ENCODE data around the gene NCAM1. TPM values are rescaled to one million over a fixed set of nuclear protein-coding genes. Genes with fewer than 3 reads are reported as not detected.

The NCAM1 gene
- total RNA-seq, 1 experiment from 2014 or later = 0.33 TPM

DNA sequence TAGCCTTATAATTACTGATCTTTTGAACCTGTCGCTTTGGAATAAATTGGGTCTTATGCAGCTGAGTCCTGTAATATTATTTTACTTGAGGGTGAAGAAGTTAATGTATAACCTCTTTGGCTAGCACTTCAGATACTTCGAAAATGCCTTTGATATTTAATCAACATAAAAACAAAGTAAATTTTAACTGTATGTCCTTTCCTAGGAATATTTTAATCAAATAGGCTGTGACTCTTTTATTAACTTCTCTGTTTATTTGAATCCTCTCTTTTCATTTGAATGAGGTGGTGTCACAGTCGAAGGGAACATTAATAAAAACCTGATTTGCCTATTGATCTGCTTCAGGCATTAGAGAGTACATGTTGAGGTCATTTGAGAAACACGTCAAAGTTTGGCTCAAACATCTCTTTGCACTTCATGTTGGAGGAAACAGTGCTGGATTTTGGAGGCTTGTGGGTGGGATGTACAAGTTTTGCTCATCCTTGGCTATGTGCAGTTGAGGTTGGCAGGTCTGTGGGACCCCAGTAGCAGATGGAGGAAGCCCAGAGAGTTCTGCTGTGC, 143.6 kb downstream of the NCAM1 start:
- intact Hi-C loops (cut with micrococcal nuclease; ENCODE audit: unreplicated experiment) = no loop called here
- no TSS peak for BruUV-seq (replicated peaks)

DNA sequence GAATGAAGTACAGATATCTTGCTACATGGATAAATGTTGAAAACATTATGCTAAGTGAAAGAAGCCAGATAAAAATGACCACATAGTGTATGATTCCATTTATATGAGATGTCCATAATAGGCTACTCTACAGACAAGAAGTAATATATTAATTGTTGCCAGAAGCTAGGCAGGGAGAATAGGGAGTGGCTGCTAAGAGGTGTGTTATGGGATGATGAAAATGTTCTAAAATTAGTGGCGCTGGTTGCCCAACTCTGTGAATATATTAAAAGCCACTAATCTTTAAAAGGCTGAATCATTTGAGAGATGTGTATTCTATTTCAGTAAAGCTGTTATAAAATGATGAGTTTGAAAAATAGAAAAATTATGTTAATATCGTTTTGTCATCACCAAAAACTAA, 144.4 kb downstream of the NCAM1 start:
- H3K9me3 ChIP-seq (ENCODE audit: insufficient read depth, low read depth) = no peaks in the 10 kb centered on the region
- POLR2A ChIA-PET (ENCODE audit: unreplicated experiment) = no interaction called here
- no peak overlapping the region for H3K27ac ChIP-seq
- no peaks in the 10 kb centered on the region for H3F3A ChIP-seq (ENCODE audit: insufficient read depth, low read depth)
- no peak overlapping the region for H3K4me3 ChIP-seq
- DNase-seq = no peak
- H3K4me1 ChIP-seq (replicated peaks; ENCODE audit: insufficient read depth) = no peaks in the 10 kb centered on the region
- H3K4me2 ChIP-seq = no peak overlapping the region
- no peak overlapping the region for H2AFZ ChIP-seq
- no peaks in the 10 kb centered on the region for H4K20me1 ChIP-seq (ENCODE audit: insufficient read depth)
- CTCF ChIA-PET = no interaction called here
- no peaks in the 10 kb centered on the region for H3K9me2 ChIP-seq (ENCODE audit: insufficient read depth)
- TF ChIP-seq EZH2 (IDR thresholded peaks at IDR 0.05; ENCODE audit: low read depth) = no peak
- TF ChIP-seq, protein P1, sequence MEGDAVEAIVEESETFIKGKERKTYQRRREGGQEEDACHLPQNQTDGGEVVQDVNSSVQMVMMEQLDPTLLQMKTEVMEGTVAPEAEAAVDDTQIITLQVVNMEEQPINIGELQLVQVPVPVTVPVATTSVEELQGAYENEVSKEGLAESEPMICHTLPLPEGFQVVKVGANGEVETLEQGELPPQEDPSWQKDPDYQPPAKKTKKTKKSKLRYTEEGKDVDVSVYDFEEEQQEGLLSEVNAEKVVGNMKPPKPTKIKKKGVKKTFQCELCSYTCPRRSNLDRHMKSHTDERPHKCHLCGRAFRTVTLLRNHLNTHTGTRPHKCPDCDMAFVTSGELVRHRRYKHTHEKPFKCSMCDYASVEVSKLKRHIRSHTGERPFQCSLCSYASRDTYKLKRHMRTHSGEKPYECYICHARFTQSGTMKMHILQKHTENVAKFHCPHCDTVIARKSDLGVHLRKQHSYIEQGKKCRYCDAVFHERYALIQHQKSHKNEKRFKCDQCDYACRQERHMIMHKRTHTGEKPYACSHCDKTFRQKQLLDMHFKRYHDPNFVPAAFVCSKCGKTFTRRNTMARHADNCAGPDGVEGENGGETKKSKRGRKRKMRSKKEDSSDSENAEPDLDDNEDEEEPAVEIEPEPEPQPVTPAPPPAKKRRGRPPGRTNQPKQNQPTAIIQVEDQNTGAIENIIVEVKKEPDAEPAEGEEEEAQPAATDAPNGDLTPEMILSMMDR (conservative IDR thresholded peaks at IDR 0.05) = no peak
- peaks cover 4% of the 10 kb centered on the region; the same call in 1 of the 2 replicates for H3K27me3 ChIP-seq (ENCODE audit: insufficient read depth, low read depth)
- intact Hi-C loops (cut with micrococcal nuclease; ENCODE audit: unreplicated experiment) = no loop called here
- BruUV-seq (replicated peaks) = no TSS peak
- no peaks in the 10 kb centered on the region for H3K36me3 ChIP-seq (ENCODE audit: low read depth)
- no peaks in the 10 kb centered on the region for H3K79me2 ChIP-seq (ENCODE audit: low read depth)

More for the DNA sequence above, 143.6 kb downstream of the NCAM1 start:
- DNase-seq = no peak
- H2AFZ ChIP-seq = no peak overlapping the region
- H3K79me2 ChIP-seq (ENCODE audit: low read depth) = no peaks in the 10 kb centered on the region
- H3K4me2 ChIP-seq = no peak overlapping the region
- no peaks in the 10 kb centered on the region for H4K20me1 ChIP-seq (ENCODE audit: insufficient read depth)
- TF ChIP-seq, protein P1 (conservative IDR thresholded peaks at IDR 0.05) = no peak
- no peak for TF ChIP-seq EZH2 (IDR thresholded peaks at IDR 0.05; ENCODE audit: low read depth)
- H3K27me3 ChIP-seq (ENCODE audit: insufficient read depth, low read depth) = peaks cover 4% of the 10 kb centered on the region; the same call in 1 of the 2 replicates
- no peaks in the 10 kb centered on the region for H3K4me1 ChIP-seq (replicated peaks; ENCODE audit: insufficient read depth)
- H3F3A ChIP-seq (ENCODE audit: insufficient read depth, low read depth) = no peaks in the 10 kb centered on the region
- no peaks in the 10 kb centered on the region for H3K9me3 ChIP-seq (ENCODE audit: insufficient read depth, low read depth)
- no peak overlapping the region for H3K4me3 ChIP-seq
- H3K27ac ChIP-seq = no peak overlapping the region
- POLR2A ChIA-PET (ENCODE audit: unreplicated experiment) = no interaction called here
- CTCF ChIA-PET = no interaction called here
- no peaks in the 10 kb centered on the region for H3K9me2 ChIP-seq (ENCODE audit: insufficient read depth)
- no peaks in the 10 kb centered on the region for H3K36me3 ChIP-seq (ENCODE audit: low read depth)

DNA sequence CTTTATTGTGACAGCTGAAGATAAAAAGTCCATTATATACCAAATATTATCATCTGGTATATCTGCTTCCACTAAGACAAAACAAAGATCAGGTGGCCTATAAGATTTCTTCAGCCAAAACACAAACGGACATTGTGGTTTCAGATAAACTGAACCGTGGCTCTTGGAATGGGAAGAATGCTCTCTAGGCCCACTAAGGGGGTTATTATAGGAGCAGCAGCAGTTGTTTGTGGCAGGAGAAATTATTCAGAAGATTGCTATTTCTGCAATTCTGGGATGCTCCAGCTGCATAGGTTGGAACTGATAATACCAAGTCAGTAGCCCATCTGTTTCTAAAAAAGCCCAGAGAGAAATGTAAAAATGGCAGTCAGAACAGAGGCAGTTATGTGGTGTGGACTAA, 145.3 kb downstream of the NCAM1 start:
- no peak overlapping the region for H3K4me3 ChIP-seq
- H3K9me2 ChIP-seq (ENCODE audit: insufficient read depth) = no peaks in the 10 kb centered on the region
- peak in 1 of 2 experiments; percentile 8 for DNase-seq
- H3K9me3 ChIP-seq (ENCODE audit: insufficient read depth, low read depth) = no peaks in the 10 kb centered on the region
- ChIA-PET POLR2A (ENCODE audit: unreplicated experiment) (interaction anchor here (0.7 kb wide), 1 partner anchor 104 kb away, joined by 7 read pairs; no protein-coding TSS in a partner anchor), CTCF (no interaction called here)
- TF ChIP-seq, protein P1 (conservative IDR thresholded peaks at IDR 0.05) = no peak
- TF ChIP-seq EZH2 (IDR thresholded peaks at IDR 0.05; ENCODE audit: low read depth) = no peak
- peaks cover 4% of the 10 kb centered on the region; the same call in 1 of the 2 replicates for H3K27me3 ChIP-seq (ENCODE audit: insufficient read depth, low read depth)
- no TSS peak for BruUV-seq (replicated peaks)
- no peak overlapping the region for H2AFZ ChIP-seq
- H3K4me1 ChIP-seq (replicated peaks; ENCODE audit: insufficient read depth) = no peaks in the 10 kb centered on the region
- H3K27ac ChIP-seq = no peak overlapping the region
- H3K4me2 ChIP-seq = no peak overlapping the region
- no peaks in the 10 kb centered on the region for H4K20me1 ChIP-seq (ENCODE audit: insufficient read depth)
- intact Hi-C loops (cut with micrococcal nuclease; ENCODE audit: unreplicated experiment) = no loop called here
- no peaks in the 10 kb centered on the region for H3K79me2 ChIP-seq (ENCODE audit: low read depth)
- no peaks in the 10 kb centered on the region for H3F3A ChIP-seq (ENCODE audit: insufficient read depth, low read depth)
- H3K36me3 ChIP-seq (ENCODE audit: low read depth) = no peaks in the 10 kb centered on the region
